ENCODE data around the gene ATP7A. TPM values are rescaled to one million over a fixed set of nuclear protein-coding genes. Genes with fewer than 3 reads are reported as not detected.
"Not testable (repeated sequence)": the region's sequence is repeated elsewhere in the genome, so short reads cannot be mapped to it uniquely, and the experiment has no call there.

The ATP7A gene
- 1 to 10 TPM; 6.3 to 7.5 TPM for total RNA-seq

DNA sequence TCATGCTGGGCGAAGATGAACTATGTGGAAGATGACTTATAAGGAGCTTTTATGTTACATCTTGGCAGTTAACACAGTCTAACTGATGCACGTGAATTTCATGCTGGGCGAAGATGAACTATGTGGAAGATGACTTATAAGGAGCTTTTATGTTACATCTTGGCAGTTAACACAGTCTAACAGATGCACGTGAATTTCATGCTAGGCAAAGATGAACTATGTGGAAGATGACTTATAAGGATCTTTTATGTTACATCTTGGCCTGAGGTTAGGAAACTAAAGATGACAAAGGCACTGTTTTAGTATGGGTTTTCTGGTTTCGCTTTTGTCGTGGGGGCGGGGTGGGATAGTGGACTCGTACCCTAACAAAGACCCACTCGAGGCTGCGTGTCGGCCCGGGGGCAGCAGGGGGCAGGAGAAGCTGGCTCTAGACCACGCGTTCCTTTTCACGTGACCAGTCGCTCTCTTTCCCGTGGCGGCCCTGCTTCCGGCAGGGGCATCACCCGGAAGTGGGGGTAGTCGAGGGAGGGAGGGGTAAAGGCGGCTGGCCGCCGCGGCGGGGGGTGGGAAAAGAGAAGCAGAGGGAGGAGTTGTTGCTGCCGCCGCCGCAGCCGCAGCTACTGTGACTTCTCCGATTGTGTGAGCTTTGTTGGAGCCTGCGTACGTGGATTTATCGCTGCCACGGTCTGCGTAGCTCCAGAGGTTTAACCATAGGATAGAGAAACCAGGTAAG lies at the start of gene ATP7A:
Gene ATP7A, plus strand, starts transcription at position 586 of the 733 bp plus-strand sequence. CDS start 60,949 bp downstream, outside the sequence.
- no peaks in the 10 kb centered on the region for H3K27me3 ChIP-seq
- DNase-seq (ENCODE audit: low spot score): peak; percentile 87
- H3K4me3 ChIP-seq: peak within 1 kb of the TSS; percentile 53 to 55
- H3K4me1 ChIP-seq: no peaks in the 10 kb centered on the region
- H3K36me3 ChIP-seq: peaks cover under 1% of the 10 kb centered on the region
- H3K27ac ChIP-seq: peak within 1 kb of the TSS; percentile 73 to 82
- TF ChIP-seq, protein P1, sequence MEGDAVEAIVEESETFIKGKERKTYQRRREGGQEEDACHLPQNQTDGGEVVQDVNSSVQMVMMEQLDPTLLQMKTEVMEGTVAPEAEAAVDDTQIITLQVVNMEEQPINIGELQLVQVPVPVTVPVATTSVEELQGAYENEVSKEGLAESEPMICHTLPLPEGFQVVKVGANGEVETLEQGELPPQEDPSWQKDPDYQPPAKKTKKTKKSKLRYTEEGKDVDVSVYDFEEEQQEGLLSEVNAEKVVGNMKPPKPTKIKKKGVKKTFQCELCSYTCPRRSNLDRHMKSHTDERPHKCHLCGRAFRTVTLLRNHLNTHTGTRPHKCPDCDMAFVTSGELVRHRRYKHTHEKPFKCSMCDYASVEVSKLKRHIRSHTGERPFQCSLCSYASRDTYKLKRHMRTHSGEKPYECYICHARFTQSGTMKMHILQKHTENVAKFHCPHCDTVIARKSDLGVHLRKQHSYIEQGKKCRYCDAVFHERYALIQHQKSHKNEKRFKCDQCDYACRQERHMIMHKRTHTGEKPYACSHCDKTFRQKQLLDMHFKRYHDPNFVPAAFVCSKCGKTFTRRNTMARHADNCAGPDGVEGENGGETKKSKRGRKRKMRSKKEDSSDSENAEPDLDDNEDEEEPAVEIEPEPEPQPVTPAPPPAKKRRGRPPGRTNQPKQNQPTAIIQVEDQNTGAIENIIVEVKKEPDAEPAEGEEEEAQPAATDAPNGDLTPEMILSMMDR (IDR thresholded peaks at IDR 0.05): peak; percentile 23 to 76
- no peaks in the 10 kb centered on the region for H3K9me3 ChIP-seq

DNA sequence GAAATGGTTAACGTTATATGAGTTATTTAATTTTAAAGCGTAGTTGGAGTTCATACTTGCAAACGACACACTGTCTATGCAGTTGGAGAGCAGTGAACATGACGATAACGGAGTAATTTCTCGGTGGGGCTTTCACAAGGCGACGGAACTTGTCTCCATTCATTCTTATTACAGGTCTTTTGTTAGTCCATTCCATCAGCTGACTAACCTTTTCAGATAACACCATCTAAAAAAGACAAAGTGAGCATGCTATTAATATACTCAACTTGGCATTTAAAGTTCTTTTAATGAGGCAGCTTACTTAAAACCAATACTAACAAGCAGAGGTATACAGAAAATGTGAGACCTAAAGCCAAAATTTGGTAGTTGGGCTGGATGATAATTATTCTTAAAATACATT lies 35.1 kb upstream of the ATP7A start:
- TF ChIP-seq, protein P1 (IDR thresholded peaks at IDR 0.05): no peak
- H3K27ac ChIP-seq: no peak overlapping the region
- H3K27me3 ChIP-seq: no peaks in the 10 kb centered on the region
- no peak for DNase-seq (ENCODE audit: low spot score)
- no peak overlapping the region for H3K4me3 ChIP-seq
- H3K4me1 ChIP-seq: no peaks in the 10 kb centered on the region
- H3K36me3 ChIP-seq: peaks cover 5% of the 10 kb centered on the region
- H3K9me3 ChIP-seq: no peaks in the 10 kb centered on the region

DNA sequence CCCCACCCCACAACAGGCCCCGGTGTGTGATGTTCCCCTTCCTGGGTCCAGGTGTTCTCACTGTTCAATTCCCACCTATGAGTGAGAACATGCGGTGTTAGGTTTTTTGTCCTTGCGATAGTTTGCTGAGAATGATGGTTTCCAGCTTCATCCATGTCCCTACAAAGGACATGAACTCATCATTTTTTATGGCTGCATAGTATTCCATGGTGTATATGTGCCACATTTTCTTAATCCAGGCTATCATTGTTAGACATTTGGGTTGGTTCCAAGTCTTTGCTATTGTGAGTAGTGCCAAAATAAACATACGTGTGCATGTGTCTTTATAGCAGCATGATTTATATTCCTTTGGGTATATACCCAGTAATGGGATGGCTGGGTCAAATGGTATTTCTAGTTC lies 29.1 kb upstream of the ATP7A start:
- H3K4me1 ChIP-seq; DNase-seq (ENCODE audit: low spot score); H3K36me3 ChIP-seq; H3K9me3 ChIP-seq; H3K27me3 ChIP-seq; H3K4me3 ChIP-seq; H3K27ac ChIP-seq: not testable (repeated sequence)

DNA sequence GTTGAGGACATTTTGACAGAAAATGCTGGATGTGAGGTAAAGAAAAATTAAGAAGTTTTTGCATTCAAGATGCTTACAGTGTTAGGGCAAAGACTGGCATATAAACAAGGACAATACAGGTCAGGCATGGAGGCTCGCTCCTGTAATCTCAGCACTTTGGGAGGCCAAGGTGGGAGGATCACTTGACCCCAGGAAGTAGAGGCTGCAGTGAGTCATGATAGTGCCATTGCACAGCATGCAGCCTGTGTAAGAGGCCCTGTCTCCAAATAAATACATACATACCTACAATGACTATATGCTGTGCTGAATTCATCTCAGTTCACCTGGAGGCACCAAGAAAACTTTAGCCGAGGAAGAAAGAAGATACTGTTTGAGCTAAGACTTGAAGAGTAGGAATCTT lies 17.6 kb upstream of the ATP7A start:
- Histone ChIP-seq H3K36me3 (no peaks in the 10 kb centered on the region), H3K4me3 (no peak overlapping the region), H3K27ac (no peak overlapping the region), H3K9me3 (peaks cover 0 to 5% of the 10 kb centered on the region in 2 donors), H3K4me1 (no peaks in the 10 kb centered on the region), H3K27me3 (no peaks in the 10 kb centered on the region)
- TF ChIP-seq, protein P1 (IDR thresholded peaks at IDR 0.05): no peak
- DNase-seq (ENCODE audit: low spot score): no peak

GRCh38 chrX:77893713-77894112 lies 16.8 kb upstream of the ATP7A start:
- Histone ChIP-seq H3K36me3 (no peaks in the 10 kb centered on the region), H3K9me3 (peaks cover 0 to 5% of the 10 kb centered on the region in 2 donors), H3K4me1 (no peaks in the 10 kb centered on the region), H3K27me3 (no peaks in the 10 kb centered on the region), H3K4me3 (peak overlapping the region; percentile 57 to 63), H3K27ac (no peak overlapping the region)
- no peak for DNase-seq (ENCODE audit: low spot score)
- TF ChIP-seq, protein P1 (IDR thresholded peaks at IDR 0.05): no peak

DNA sequence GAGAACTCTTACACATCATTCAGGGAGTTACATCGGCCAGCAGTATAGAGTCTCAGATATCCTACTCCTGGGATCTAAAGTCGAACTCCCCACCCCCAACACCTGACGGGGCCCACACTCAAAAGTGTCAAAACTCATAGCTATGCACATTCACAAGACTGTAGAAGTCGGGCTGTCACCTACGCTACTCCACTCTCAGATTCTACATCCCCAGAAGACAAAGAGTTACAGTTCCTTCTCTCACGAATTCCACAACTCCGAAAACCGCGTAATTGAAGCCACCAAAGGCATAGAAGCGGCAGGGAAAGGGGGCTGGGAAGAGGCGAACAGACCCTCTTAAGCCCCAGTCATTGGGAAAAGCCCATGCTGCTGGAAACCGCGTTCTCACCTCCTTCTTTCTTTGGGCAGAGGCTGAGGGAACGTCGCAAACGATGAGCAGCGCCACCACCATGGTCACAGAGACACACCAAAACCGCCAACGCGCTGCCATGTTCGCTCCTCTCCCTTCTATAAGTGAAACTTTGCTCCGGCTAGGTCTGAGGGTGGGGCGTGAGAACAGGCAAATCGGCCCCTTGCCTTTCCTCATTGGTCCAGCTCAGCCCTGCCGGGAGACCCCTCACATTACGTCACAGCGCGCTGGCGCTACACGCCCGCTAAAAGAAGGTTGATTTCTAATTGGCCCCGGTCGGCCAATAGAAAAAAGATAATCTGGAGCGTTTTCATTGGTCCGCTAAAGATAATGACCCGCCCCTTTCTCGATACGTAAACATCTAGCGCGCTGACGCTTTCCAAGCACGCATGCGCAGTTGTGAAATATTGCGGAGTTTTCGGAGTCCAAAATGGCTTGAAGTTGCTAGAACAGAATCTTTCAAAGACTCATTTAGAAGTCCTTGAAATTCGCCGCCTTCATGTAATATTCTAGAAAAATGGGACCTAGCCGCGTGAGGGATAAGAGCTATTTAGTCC lies 15.3 kb upstream of the ATP7A start, which contains the start of gene MAGT1:
Gene MAGT1, minus strand, starts transcription at position 515 of the 966 bp plus-strand sequence. Its CDS starts 25 bp downstream, at position 490.
- peak; percentile 95 for DNase-seq (ENCODE audit: low spot score)
- H3K4me1 ChIP-seq: no peaks in the 10 kb centered on the region
- peak within 1 kb of the TSS; percentile 57 to 63 for H3K4me3 ChIP-seq
- H3K9me3 ChIP-seq: peaks cover 0 to under 1% of the 10 kb centered on the region in 2 donors
- no peaks in the 10 kb centered on the region for H3K27me3 ChIP-seq
- H3K36me3 ChIP-seq: no peaks in the 10 kb centered on the region
- TF ChIP-seq, protein P1 (IDR thresholded peaks at IDR 0.05): no peak
- H3K27ac ChIP-seq: peak within 1 kb of the TSS; percentile 87 to 88
